Measurements from ENCODE around the gene SCFD2. TPM values are rescaled to one million over a fixed set of nuclear protein-coding genes. Genes with fewer than 3 reads are reported as not detected.
"Not testable (repeated sequence)": the region's sequence is repeated elsewhere in the genome, so short reads cannot be mapped to it uniquely, and the experiment has no call there.

Gene SCFD2
- total and polyA plus RNA-seq, 8 donors: 4.0 to 13.5 (median 8.9) TPM

GRCh38 chr4:53240573-53240972, 125.3 kb downstream of the SCFD2 start:
- H3K4me3 ChIP-seq: no peak overlapping the region
- no peak for TF ChIP-seq CTCF (IDR thresholded peaks at IDR 0.05)
- H3K4me1 ChIP-seq: no peaks in the 10 kb centered on the region
- no peaks in the 10 kb centered on the region for H3K36me3 ChIP-seq
- no peaks in the 10 kb centered on the region for H3K9me3 ChIP-seq
- no peaks in the 10 kb centered on the region for H3K27me3 ChIP-seq
- 82 to 87% methylated on average over 5 of the region's 5 CpGs for WGBS, 2 donors
- no peak overlapping the region for H3K27ac ChIP-seq
- intact Hi-C loops (cut with DNase I): no loop called here
- DNase-seq (no peak), FAIRE-seq (no peak), ATAC-seq (no peak)

GRCh38 chr4:53238352-53238751, 127.5 kb downstream of the SCFD2 start:
- H3K9me3 ChIP-seq; H3K27me3 ChIP-seq; intact Hi-C loops (cut with DNase I); H3K4me1 ChIP-seq; H3K27ac ChIP-seq; H3K36me3 ChIP-seq; H3K4me3 ChIP-seq; FAIRE-seq; ATAC-seq: not testable (repeated sequence)
- DNase-seq: peak in 1 of 6 donors; percentile 57
- WGBS, 2 donors: 96 to 97% methylated on average over 9 to 19 of the region's 29 CpGs

GRCh38 chr4:53237811-53238210, 128.1 kb downstream of the SCFD2 start:
- intact Hi-C loops (cut with DNase I); H3K27me3 ChIP-seq; H3K4me3 ChIP-seq; H3K36me3 ChIP-seq; H3K4me1 ChIP-seq; H3K27ac ChIP-seq; FAIRE-seq; ATAC-seq; H3K9me3 ChIP-seq: not testable (repeated sequence)
- DNase-seq: peak in 2 of 6 donors; percentile 12 to 58
- 94 to 100% methylated on average over 5 to 17 of the region's 26 CpGs for WGBS, 2 donors

- peak; percentile 9 for FAIRE-seq
- intact Hi-C loops (cut with DNase I); H3K27ac ChIP-seq; H3K9me3 ChIP-seq; DNase-seq; H3K27me3 ChIP-seq; H3K4me1 ChIP-seq; H3K4me3 ChIP-seq; H3K36me3 ChIP-seq; ATAC-seq: not testable (repeated sequence)
- 100% methylated on average over 2 of the region's 2 CpGs for WGBS, 2 donors
Observed at GRCh38 chr4:53236624-53237023, 129.2 kb downstream of the SCFD2 start.

GRCh38 chr4:53235547-53235946, 130.3 kb downstream of the SCFD2 start:
- FAIRE-seq (no peak), DNase-seq (no peak), ATAC-seq (no peak)
- Histone ChIP-seq H3K4me3 (no peak overlapping the region), H3K27me3 (no peaks in the 10 kb centered on the region), H3K36me3 (no peaks in the 10 kb centered on the region), H3K27ac (no peak overlapping the region), H3K9me3 (no peaks in the 10 kb centered on the region), H3K4me1 (no peaks in the 10 kb centered on the region)
- WGBS, 2 donors: 81 to 84% methylated on average over 4 of the region's 4 CpGs
- intact Hi-C loops (cut with DNase I): no loop called here
- TF ChIP-seq CTCF (IDR thresholded peaks at IDR 0.05): no peak

- H3K9me3 ChIP-seq: no peaks in the 10 kb centered on the region
- no peak for FAIRE-seq
- 94 to 96% methylated on average over 5 of the region's 5 CpGs for WGBS, 2 donors
Observed at GRCh38 chr4:53234669-53235068, 131.2 kb downstream of the SCFD2 start.

More at GRCh38 chr4:53234669-53235068, 131.2 kb downstream of the SCFD2 start:
- Histone ChIP-seq H3K4me3 (no peak overlapping the region), H3K36me3 (no peaks in the 10 kb centered on the region), H3K4me1 (no peaks in the 10 kb centered on the region), H3K27ac (no peak overlapping the region), H3K27me3 (no peaks in the 10 kb centered on the region)
- DNase-seq (no peak), ATAC-seq (no peak)
- no peak for TF ChIP-seq CTCF (IDR thresholded peaks at IDR 0.05)
- intact Hi-C loops (cut with DNase I): no loop called here
